Pancreas (tissue), 10 donors: ENCODE measurements around the gene ZSWIM1. TPM values are rescaled to one million over a fixed set of nuclear protein-coding genes. Genes with fewer than 3 reads are reported as not detected.

Experiments
- ATAC-seq, 4 donors: fragments of 200-7000 bp; cut with Tn5 transposase; one replicate each; pipeline versions ENCODE4 v1.8.0 to v1.9.1; 2020; ENCODE audit warnings: mild to moderate bottlenecking in 4 of 4, moderate library complexity in 4 of 4
- DNase-seq, 6 donors: peaks; one replicate each; pipeline ENCODE4 v3.0.0-alpha.2; 2020
- FAIRE-seq: peaks from 2 replicates; lab custom pipeline; 2012; peaks lifted over from hg19 to GRCh38; lab: Jason Lieb, UNC
- H3K27ac ChIP-seq, 4 donors: fragments of 200-600 bp; sonication (generic); 1 replicate in 3 of 4; 2 replicates in 1 of 4; pipeline versions ENCODE4 v1.5.0 to v1.8.0; 2020
- H3K27me3 ChIP-seq, 4 donors: fragments of 200-600 bp; one replicate each; pipeline ENCODE4 v1.8.0; 2021
- H3K36me3 ChIP-seq, 3 donors: fragments of 200-600 bp; sonication (generic) in 1 of 3; one replicate each; pipeline versions ENCODE4 v1.5.0 to v1.8.0; 2020 to 2021
- H3K4me1 ChIP-seq, 3 donors: fragments of 200-600 bp; one replicate each; pipeline ENCODE4 v1.8.0; 2021
- H3K4me3 ChIP-seq, 4 donors: fragments of 200-600 bp; sonication (generic) in 2 of 4; one replicate each; pipeline versions ENCODE4 v1.5.0 to v1.8.0; 2020 to 2021
- H3K9me3 ChIP-seq, 4 donors: fragments of 200-600 bp; one replicate each; pipeline ENCODE4 v1.8.0; 2021
- CTCF ChIP-seq, 4 donors: fragments of 200-600 bp; sonication (generic) in 3 of 4; IDR thresholded peaks; one replicate each; pipeline versions ENCODE4 v1.5.0 to v1.8.0; 2021; ENCODE audit warnings: antibody characterized with exemption in 4 of 4
- WGBS, 2 donors: extraction: QIAGEN DNeasy Blood & Tissue Kit; methylation state at CpG; one replicate each; pipeline ENCODE4 v1.1.7; 2013; 5-methylcytosine and 5-hydroxymethylcytosine counted together
- intact Hi-C, 3 donors: fragments of 100-400 bp; cut with DNase I; formaldehyde crosslinking; loops; one replicate each; pipeline versions ENCODE4 v1.11.1 to v1.14.2; 2022
- polyA plus RNA-seq, 2 donors: library from polyadenylated mRNA; stranded (reverse); fragments of 200-250 nt; gene quantifications; one replicate each; pipeline ENCODE4 v1.2.3, GENCODE V29; 2013
- total RNA-seq, 6 donors: library from RNA; stranded (reverse); fragmentation: NEBNext Ultra II Directional in 4 of 6; extraction: Animal tissue kit (Norgen Biotek cat#: 25700) in 4 of 6; gene quantifications; one replicate each; pipeline versions ENCODE4 v1.2.1 to v1.2.4, GENCODE V29; 2021 to 2023
- donor health status: healthy with polysubstance abuse.
- donor health status: DM: no; HTN: no; CAD: no; lungs with moderate emphysema.
- donor health status: DM: no; HTN: no; CAD: no.
- donor health status: control.
- donor health status: control.
- donor health status: Bipolar disorder and iron deficiency.
- donor health status: DM: yes; HTN: yes; CAD: no.
- donor health status: DM: no; HTN: no; CAD: no.
- donor health status: DM: no; HTN: no; CAD: no.
- donor health status: DM: yes; HTN: yes; CAD: no.

The ZSWIM1 gene
- total and polyA plus RNA-seq, 8 donors, result 2.4 to 6.0 (median 3.3) TPM

GRCh38 chr20:45920462-45921336, 39.7 kb downstream of the ZSWIM1 start:
- no peaks in the 10 kb centered on the region for H3K27me3 ChIP-seq
- H3K4me3 ChIP-seq, result no peak overlapping the region
- DNase-seq, result peak in 1 of 6 donors; percentile 4
- 62 to 77% methylated on average over 9 of the region's 9 CpGs for WGBS, 2 donors
- no peak for FAIRE-seq
- H3K36me3 ChIP-seq, result no peaks in the 10 kb centered on the region
- TF ChIP-seq CTCF (IDR thresholded peaks at IDR 0.05), result no peak
- ATAC-seq, result peak in 1 of 4 donors; percentile 4
- H3K4me1 ChIP-seq, result no peaks in the 10 kb centered on the region
- no peak overlapping the region for H3K27ac ChIP-seq
- H3K9me3 ChIP-seq, result no peaks in the 10 kb centered on the region
- intact Hi-C loops, result no loop called here

GRCh38 chr20:45921337-45922189, 40.5 kb downstream of the ZSWIM1 start:
- no peaks in the 10 kb centered on the region for H3K27me3 ChIP-seq
- DNase-seq (peak in 1 of 6 donors; percentile 29), ATAC-seq (no peak), FAIRE-seq (no peak)
- intact Hi-C loops, result no loop called here
- no peak for TF ChIP-seq CTCF (IDR thresholded peaks at IDR 0.05)
- no peak overlapping the region for H3K27ac ChIP-seq
- H3K9me3 ChIP-seq, result no peaks in the 10 kb centered on the region
- 63 to 68% methylated on average over 11 of the region's 11 CpGs for WGBS, 2 donors
- no peaks in the 10 kb centered on the region for H3K36me3 ChIP-seq
- H3K4me3 ChIP-seq, result no peak overlapping the region
- no peaks in the 10 kb centered on the region for H3K4me1 ChIP-seq

- 54 to 68% methylated on average over 21 of the region's 21 CpGs for WGBS, 2 donors
- H3K4me1 ChIP-seq, result no peaks in the 10 kb centered on the region
- no peaks in the 10 kb centered on the region for H3K36me3 ChIP-seq
- H3K27ac ChIP-seq, result peak overlapping the region in 2 of 4 donors; percentile 30 to 31
- no peaks in the 10 kb centered on the region for H3K27me3 ChIP-seq
- FAIRE-seq (no peak), ATAC-seq (peak in 3 of 4 donors; percentile 53 to 73 (median 63)), DNase-seq (peak in 1 of 6 donors; percentile 22)
- H3K4me3 ChIP-seq, result no peak overlapping the region
- TF ChIP-seq CTCF (IDR thresholded peaks at IDR 0.05), result no peak
- no peaks in the 10 kb centered on the region for H3K9me3 ChIP-seq
- intact Hi-C loops, result no loop called here
Measured at GRCh38 chr20:45924391-45925261, 43.6 kb downstream of the ZSWIM1 start.

- Histone ChIP-seq H3K4me1 (no peaks in the 10 kb centered on the region), H3K9me3 (no peaks in the 10 kb centered on the region), H3K27ac (no peak overlapping the region), H3K36me3 (no peaks in the 10 kb centered on the region), H3K4me3 (no peak overlapping the region), H3K27me3 (no peaks in the 10 kb centered on the region)
- TF ChIP-seq CTCF (IDR thresholded peaks at IDR 0.05), result no peak
- FAIRE-seq, result no peak
- peak in 1 of 6 donors; percentile 18 for DNase-seq
- intact Hi-C loops, result no loop called here
- no peak for ATAC-seq
- 42 to 56% methylated on average over 9 of the region's 9 CpGs for WGBS, 2 donors
Measured at GRCh38 chr20:45925821-45926506, 44.9 kb downstream of the ZSWIM1 start.
